ENCODE data around the gene RCAN2.

- no peak for TF ChIP-seq CTCF (conservative IDR thresholded peaks at IDR 0.05)
- no peak for TF ChIP-seq ZFX (IDR thresholded peaks at IDR 0.05)
These were observed 315.8 kb downstream of the RCAN2 start for GRCh38 chr6:46175446-46175845.
